ENCODE measurements around the gene MAP3K19.
"Not testable (repeated sequence)": the region's sequence is repeated elsewhere in the genome, so short reads cannot be mapped to it uniquely, and the experiment has no call there.

MAP3K19 gene

DNA sequence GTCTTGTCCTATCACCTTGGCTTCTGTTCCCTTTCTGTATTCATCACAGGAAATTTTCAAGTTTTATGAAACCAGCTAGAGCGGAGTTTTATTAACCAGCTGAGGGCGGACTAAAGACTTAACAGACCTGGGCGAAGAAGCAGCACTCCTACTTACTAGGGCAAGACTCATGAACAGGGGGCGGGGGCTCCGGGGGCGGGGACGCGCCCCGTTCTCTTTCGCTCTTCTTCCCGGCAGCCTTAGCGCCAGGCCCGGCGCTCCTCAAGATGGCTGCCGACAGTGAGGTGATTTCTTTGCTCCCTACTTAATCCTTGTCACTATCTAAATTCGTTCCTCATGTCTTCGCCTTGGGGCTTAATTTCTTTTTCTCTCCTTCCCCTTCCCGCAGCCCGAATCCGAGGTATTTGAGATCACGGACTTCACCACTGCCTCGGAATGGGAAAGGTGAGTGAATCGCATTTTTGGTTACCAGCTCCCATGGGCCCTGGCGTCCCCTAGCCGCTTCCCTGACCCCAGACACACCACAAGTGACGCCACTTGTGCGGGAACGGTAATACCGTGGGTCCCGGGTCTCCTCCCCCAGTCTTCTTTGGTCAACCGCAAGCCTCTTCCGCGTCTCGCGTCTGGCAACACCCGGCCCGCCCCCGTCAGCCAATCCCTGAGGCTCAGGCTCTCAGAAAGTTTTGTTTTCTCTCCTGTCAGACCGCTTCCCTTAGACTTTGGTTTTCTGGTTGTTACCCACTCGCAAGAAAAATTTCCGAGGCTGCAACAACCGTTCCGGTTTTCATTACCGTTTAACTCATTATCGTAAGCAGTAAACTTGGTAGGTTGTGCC, 5.0 kb upstream of the MAP3K19 start, which contains the start of gene RAB3GAP1:
Gene RAB3GAP1 (plus strand): TSS at position 251 of the 835 bp plus-strand sequence. CDS start 16 bp downstream, at position 267.
- peak; percentile 51 to 87 for DNase-seq

DNA sequence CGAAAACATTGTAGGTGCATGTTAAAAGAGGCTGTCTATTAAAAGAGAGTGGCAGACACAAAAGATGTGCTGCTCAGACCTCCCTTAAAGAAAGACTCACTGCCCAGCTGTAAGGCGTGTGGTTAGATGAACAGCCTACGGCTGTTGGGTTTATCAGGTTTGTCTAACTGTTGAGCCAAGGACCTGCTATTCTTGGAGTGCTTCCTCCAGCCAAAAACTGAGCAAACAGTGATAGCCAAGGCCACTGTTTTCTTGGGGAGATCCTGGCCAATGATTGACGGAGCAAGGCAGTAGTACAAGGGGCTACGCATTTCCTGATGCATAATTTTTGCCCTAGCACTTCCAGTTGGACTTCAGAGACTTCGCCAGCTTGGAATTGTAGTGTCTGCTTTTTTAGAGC, 3.4 kb upstream of the MAP3K19 start:
- no peak for DNase-seq

DNA sequence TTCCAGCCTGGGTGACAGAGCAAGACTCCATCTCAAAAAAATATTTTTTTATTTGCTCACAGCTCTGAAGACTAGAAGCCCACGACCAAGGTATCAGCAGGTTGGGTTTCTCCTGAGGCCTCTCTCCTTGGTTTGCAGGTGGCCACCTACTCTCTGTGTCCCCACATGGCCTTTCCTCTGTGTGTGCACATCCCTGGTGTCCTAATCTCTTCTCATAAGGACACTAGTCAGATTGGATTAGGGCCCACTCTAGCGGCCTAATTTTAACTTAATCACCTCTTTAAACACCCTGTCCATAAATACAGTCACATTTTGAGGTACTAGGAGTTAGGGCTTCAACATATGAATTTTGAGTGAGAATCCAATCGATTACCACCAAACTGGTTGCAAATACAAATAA, 2.9 kb upstream of the MAP3K19 start:
- no peak for DNase-seq

DNA sequence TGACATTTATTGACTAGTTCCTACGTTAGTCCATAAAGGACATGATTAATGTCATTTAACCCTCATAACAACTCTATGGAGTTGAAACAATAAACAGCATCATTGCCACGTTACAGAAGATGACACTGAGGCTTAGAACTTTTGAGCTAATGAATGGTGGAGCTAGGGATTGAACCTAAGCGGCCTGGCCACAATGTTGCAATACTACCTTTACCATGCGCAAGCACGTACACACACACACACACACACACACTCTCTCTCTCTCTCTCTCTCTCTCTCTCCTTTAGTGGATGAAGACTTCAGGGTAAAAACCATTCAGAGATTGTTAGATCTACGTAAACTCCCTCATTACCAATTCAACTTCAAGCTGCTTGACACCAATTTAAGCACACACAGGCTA, 875 bp upstream of the MAP3K19 start:
- no peak for DNase-seq

DNA sequence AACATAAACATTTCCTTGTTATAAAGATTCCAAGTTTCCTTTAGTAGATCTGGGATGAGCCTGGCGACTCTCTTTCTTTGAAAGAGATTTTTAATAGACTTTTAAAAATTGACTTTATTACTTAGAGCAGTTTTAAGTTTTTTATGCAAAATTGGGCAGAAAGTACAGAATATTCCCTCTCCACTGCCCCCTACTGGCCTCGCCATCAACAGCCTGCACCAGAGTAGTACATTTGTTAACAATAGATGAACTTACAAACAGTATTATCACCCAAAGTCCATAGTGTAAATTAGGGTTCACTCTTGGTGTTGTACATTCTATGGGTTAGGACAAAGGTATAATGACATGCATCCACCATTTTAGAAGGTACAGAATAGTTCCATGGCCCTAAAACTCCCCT, 3.9 kb downstream of the MAP3K19 start:
- DNase-seq: no peak

DNA sequence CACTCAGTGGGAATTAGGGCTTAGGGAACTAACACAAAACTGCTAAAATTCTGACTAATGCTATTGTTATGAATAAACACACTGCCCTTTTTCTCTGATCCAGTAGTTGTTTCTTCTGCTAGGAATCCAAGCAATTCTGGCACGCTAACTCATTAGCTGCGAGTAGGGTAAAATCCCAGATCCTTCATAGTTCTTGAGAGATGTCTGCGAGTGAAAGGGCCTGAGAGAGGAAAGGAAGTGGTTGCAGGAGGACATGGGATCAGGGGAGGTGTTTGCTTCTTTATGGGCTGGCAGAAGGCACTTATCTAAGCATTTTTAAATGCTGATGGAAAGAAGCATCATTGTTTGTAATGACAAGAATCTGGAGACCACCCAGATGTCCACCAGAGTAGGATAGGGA, 9.4 kb downstream of the MAP3K19 start:
- no peak for DNase-seq

DNA sequence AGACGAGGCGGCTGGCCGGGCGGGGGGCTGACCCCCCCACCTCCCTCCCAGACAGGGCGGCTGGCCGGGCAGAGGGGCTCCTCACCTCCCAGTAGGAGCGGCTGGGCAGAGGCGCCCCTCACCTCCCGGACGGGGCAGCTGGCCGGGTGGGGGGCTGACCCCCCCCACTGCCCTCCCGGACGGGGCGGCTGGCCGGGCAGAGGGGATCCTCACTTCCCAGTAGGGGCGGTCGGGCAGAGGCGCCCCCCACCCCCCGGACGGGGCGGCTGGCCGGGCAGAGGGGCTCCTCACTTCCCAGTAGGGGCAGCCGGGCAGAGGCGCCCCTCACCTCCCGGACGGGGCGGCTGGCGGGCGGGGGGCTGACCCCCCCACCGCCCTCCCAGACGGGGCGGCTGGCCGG, 14.0 kb downstream of the MAP3K19 start:
- DNase-seq: not testable (repeated sequence)

DNA sequence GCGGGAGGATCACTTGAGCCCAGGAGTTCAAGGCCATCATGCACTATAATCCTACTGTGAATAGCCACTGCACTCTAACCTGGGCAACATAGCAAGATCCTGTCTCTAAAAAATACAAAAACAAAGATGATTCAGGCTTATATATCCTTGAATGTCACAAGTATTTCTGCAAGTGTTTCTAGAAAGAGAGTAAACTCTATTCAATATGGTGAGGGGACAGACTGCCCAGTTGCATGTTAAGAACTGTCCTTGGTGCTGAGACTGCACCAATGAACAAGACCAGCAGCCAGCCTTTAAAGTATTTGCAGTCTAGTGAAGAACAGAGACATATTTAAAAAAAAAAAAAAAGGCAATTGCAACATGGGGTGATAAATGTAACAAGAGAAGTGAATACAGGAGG, 16.4 kb downstream of the MAP3K19 start:
- DNase-seq: no peak

DNA sequence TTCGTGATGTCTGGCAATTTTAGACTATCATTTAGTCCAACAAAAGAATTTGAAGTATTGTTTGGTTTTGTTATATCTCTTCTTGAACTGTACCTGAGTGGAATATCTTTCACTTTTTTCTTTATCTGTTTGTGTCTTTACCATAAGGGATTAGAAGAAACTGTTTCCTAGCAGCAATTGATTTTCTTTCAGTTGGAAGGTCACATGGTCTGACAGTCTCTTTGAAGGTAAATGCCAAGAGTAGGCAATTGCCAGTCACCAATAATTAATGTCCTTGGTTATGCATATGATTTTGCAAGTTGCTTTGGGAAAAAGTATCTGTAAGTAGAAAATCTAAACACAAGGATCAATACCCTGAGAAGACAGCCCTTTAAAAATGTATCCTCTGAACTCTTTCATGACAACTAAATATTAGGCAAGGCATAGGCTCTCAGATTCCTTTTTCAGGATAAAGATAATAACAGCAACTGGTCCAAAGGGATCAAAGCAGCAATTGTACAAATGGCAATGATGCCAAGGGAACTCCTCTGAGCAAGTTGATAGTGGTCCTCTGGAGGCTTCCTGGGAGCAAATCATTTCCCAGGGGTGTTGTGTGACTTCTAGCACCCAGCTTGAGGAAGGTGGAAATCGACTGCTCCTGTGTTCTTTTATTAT, 17.6 kb downstream of the MAP3K19 start:
- DNase-seq: no peak

DNA sequence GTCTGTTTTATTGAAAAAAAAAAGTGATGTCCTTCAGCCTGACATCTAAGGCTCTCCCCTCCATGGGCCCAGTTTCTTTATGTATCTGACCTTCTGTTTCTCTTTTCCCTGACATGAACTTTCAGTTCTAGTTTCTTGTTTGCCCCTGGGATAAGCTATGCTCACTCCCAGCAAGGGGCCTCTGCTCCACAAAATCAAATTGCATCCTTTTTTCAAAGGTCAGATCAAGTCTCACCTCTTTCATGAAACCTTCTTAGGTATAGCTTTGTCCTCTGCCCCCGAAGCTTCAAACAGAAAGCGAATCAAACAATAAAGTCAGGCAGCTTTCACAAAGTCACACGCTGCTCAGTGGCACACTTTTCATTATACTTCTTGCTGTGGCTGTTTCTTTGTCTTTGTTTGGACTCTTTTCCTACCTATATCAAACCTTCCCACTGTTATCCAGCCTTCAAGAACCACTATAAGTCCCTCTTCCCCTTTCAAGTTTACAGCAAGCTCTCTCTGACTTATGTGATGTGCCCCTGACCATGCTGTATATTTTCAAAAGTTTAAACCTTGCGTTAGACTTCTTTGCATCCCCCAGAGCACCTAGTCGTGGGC, 23.3 kb downstream of the MAP3K19 start:
- no peak for DNase-seq

DNA sequence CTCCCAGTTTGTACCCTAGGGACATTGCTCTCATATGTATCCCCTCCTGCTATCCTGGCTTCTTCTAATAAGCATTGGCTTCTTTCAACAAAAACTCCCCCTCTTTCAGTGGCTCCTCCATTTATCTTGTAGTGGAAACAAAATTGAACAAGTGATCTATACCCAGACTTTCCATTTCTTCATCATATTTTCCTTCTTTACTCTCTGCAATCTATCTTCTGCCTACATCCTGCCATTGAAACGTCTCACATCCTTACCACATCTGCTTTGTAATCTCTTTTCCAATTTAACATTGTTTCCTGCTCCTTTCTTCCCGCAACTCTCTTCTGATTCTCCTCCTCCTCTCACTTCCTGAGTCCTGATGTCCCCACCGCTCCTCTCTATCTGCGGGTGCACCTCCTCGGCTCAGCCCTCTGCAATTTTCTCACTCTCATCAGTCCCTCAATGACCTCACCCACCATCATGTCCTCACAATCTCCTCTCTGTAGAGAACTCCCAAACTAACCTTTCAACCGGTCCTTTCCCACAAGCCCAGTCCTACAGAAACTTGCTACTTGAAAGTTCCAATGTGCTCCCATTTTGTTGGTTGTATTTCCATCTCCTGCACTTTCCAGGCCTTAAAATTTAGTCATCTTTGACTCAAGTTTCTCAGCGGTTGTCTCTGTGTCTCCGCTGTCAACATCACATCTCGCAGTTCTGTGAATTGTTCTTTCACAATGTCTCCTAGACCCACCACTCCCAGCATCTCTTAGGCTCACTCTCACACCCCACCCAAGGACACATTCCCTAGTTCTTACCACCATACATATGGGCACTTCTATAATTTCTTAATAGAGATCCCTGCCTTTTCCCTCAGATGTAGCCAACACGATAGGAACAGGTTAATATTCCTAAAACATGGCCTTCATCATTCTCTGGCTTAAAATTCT, 24.0 kb downstream of the MAP3K19 start:
- no peak for DNase-seq

DNA sequence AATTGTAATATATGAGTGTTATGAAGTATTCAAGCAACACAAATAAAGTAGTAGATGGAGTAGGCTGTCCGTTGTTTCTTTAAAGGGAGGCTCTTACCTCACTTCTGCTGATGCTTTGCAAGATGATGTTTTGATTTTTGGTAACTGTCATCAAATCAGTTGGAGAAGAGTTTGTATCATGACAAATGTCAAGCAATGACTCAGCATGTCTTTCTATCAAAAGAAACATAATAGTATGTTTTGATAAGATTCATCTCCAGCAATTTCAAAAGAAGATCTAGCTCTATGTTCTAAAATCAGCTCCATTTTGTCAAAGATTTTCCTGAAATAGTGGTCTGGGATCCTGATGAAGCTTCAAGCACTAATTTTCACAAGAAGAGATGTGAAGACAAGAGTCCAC, 25.6 kb downstream of the MAP3K19 start:
- no peak for DNase-seq

DNA sequence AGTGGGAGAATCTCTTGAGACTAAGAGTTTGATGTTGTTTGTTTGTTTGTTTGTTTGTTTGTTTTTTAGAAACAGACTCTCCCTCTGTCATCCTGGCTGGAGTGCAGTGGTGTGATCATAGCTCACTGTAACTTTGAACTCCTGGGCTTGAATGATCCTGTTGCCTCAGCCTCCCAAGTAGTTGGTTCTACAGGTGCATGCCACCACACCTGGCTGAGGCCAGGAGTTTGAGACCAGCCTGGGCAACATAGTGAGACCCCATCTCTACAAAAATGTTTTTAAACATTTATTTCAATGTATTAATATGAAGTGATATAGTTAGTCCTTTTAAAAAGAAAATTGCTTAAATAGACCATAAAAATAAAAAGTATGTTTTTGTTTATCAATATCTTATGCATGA, 35.6 kb downstream of the MAP3K19 start:
- DNase-seq: no peak

DNA sequence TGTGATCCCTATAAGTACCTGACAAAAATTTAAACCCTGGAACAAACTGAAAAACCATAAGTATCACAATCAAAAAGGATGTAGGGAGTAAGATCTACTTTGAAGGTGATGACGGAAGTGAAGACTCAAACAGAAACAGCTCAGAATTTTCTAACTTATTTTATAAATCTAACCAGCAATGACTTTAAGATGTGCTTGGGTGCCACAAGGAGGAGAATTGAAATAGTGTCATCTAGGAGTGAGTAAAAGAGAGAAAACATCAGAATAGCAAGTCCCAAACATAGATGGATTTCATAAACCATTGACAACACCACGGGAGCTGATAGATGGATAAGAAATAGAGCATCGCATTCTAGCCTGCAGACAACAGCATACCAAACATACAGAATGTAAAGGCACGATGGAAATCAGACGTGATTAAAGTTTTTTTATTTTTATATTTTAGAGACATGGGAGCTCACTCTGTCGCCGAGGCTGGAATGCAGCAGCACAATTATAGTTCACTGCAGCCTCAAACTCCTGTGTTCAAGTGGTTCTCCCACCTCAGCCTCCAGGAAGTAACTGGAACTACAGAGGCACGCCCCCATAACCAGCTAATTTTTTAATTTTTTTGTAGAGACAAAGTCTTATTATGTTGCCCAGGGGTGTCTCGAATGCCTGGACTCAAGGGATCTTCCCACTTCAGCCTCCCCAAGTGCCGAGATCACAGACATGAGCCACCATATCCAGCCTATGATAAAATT, 36.9 kb downstream of the MAP3K19 start:
- no peak for DNase-seq

DNA sequence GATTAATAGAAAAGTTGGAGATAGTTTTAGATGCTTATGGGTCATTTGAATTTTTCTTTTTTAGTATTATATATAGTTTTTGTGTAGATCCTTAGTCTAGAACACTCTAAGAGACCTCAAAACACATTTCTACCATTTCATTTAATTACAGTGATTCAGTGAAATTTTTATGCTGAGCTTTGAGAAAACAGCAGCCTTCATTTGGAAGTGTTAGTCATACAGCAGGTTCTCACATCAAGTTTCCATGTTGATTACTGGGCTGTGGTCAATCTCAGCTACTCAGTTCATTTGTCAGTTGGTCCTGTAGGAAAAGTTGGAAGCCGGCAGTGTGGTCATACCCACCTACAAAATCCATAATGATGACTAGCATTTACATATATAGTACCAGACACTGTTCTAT, 37.9 kb downstream of the MAP3K19 start:
- DNase-seq: no peak

DNA sequence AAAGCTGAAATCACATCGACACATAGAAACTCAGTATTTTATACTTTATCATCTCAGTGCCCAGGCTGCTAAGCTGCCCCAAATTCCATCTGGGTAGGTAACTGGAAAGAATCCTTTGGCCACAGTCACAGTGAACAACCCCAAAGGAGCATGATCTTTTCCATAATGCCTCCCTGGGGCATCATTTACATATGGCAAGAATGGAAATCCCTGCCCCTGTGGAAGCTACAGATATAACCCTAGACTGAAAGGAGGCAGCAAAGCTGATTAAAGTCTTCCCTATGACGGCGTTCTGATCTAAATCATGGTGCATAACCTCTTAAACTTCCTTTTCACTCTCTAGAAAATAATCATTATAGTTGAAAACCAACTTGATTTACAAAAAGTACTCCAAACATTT, 41.5 kb downstream of the MAP3K19 start:
- no peak for DNase-seq

DNA sequence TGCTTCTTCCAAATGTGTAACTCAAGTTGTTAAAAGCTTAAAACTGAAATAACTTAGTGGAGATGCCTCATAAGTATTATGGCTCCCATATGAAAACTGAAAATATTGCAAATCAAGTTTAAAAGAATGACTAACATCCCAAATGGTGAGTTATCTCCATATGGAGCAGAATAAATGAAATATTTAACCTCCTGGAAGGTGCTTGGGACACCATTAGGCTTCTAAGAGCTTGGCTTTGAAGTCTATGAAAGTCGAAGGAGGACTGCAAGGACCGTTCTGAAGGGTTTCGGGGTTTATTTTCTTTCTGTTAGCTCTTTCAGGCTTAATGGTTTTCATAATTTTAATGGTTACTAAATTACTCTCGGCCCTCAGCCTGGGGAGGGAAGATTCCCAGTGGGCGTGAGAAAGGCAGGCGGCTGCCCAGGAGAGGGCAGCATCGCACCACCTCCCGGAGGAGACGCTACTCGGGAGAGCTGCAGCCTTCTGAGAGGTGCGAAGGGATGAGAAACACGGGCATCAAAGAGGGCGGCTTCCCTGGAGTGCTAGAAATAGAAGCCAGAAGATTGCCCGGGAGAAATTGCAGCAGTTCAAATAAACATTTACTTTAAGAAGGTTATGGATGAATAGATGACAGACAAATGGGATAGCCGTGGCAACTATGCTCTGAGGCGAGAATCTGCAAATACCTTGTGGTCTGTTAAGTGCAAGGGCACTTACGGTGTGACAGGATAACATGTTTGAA, 43.1 kb downstream of the MAP3K19 start:
- peak in 1 of 2 donors; percentile 22 for DNase-seq

DNA sequence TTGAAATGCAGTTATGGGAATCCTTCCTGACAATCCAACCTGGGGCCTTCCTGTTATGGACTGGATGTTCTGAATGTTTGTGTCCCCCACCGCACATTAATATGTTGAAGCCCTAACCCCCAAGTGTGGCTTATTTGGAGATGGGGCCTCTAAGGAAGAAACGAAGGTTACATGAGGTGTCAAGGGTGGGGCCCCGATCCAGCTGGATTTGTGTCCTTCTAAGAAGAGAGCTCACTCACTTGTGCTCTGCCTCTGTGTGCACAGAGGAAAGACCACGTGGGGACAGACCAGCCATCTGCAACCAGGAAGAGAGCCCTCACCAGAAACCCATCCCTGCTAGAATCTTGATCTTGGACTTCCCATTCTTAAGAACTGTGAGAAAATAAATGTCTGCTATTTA, 44.4 kb downstream of the MAP3K19 start:
- DNase-seq: no peak

DNA sequence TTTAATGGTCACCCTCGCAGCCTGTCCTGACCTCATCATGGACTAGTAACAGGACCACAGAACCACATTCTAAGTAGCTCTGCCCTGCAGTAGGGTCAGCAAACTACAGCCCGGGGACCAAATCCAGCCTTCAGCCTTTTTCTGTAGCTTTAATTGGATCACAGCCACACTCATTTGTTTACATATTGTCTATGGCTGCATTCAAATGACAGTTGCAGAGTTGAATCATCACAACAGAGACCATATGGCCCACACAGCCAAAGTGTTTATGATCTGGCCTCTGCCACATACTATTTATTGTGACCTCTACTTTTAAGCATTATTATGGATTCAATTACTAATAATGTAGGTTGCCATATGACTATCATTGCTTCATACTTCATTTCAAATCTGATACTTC, 47.7 kb downstream of the MAP3K19 start:
- no peak for DNase-seq

DNA sequence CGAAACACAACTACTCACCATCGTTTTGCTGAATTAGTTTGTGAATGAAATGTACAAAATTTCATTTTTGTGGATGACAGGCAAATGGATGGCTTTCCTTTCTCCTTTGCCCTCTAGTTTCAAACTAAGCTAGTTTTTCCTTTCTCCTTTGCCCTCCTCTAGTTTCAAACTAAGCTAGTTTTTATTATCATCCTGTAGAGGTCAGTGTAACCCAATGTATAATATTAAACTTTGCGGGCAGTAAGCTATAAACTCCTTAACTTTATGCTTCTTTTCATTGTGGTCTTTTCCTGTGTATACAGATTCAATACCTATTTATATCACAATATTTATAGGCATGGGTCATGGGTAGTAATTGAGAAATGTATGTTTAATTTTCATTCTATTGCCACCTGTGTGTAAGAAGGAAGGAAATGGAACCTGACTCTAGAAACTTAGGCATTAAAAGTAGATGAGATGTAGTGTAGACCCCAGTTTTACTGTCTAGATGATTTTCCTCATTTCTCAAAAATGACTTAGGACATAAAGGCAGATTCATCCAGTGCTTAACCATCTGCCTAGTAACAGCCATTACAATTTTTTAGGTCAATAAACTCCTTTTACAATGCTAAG, 58.1 kb downstream of the MAP3K19 start:
- DNase-seq: peak in 1 of 2 donors; percentile 41

DNA sequence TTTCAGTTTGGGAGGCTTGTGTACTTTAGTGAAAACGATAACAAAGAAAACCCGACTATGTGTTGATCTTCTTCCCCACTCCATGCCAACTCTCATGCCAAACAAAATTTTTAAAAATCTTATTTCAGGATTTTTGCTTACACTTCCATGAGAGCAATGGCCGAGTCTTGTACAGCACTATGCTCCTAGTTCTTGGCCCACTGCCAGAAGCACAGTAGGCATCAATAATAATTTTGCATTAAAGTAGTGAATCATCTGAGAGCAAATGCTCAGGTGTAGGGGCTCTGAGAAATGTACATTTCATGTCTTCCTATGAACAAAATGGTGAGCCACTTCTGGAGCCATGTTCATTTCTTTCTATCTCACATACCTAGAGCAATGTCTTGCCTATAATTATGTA, 62.2 kb downstream of the MAP3K19 start:
- DNase-seq: no peak

Data from bone marrow (tissue), 2 donors.